ENCODE results near the gene MCF2L. TPM values are rescaled to one million over a fixed set of nuclear protein-coding genes. Genes with fewer than 3 reads are reported as not detected.

MCF2L gene
- polyA plus RNA-seq, 2 of the 4 experiments (the other 2 are of a cell fraction): 0.36 to 0.92 TPM

- TF ChIP-seq REST (IDR thresholded peaks at IDR 0.05) (no peak), CHD4 (IDR thresholded peaks at IDR 0.05; ENCODE audit: borderline replicate concordance) (no peak), EHF (CRISPR knock-in tag; IDR thresholded peaks at IDR 0.05) (no peak), HOXB5 (CRISPR knock-in tag; IDR thresholded peaks at IDR 0.05) (no peak), RFX5 (IDR thresholded peaks at IDR 0.05) (no peak), ZNF302 (CRISPR knock-in tag; IDR thresholded peaks at IDR 0.05) (no peak), JUN (IDR thresholded peaks at IDR 0.05) (no peak), PHF8 (IDR thresholded peaks at IDR 0.05; ENCODE audit: borderline replicate concordance, low read depth) (no peak), CHD2 (IDR thresholded peaks at IDR 0.05; ENCODE audit: low read length, partially characterized antibody) (no peak), SMC3 (IDR thresholded peaks at IDR 0.05) (no peak), NFE2L2 (conservative IDR thresholded peaks at IDR 0.05; ENCODE audit: low read length) (no peak), KDM5A (IDR thresholded peaks at IDR 0.05) (no peak), KDM1A (IDR thresholded peaks at IDR 0.05; ENCODE audit: low read depth) (no peak), ZFP36 (IDR thresholded peaks at IDR 0.05; ENCODE audit: borderline replicate concordance, partially characterized antibody) (no peak), GATA3 (IDR thresholded peaks at IDR 0.05; ENCODE audit: borderline replicate concordance) (no peak), JUNB (IDR thresholded peaks at IDR 0.05) (no peak), ZSCAN20 (CRISPR knock-in tag; IDR thresholded peaks at IDR 0.05) (no peak), HDAC2 (IDR thresholded peaks at IDR 0.05) (no peak)
- TF ChIP-seq, protein P1, sequence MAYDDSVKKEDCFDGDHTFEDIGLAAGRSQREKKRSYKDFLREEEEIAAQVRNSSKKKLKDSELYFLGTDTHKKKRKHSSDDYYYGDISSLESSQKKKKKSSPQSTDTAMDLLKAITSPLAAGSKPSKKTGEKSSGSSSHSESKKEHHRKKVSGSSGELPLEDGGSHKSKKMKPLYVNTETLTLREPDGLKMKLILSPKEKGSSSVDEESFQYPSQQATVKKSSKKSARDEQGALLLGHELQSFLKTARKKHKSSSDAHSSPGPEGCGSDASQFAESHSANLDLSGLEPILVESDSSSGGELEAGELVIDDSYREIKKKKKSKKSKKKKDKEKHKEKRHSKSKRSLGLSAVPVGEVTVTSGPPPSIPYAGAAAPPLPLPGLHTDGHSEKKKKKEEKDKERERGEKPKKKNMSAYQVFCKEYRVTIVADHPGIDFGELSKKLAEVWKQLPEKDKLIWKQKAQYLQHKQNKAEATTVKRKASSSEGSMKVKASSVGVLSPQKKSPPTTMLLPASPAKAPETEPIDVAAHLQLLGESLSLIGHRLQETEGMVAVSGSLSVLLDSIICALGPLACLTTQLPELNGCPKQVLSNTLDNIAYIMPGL (CRISPR knock-in tag; IDR thresholded peaks at IDR 0.05; ENCODE audit: borderline replicate concordance): no peak
- TF ChIP-seq, protein P2, sequence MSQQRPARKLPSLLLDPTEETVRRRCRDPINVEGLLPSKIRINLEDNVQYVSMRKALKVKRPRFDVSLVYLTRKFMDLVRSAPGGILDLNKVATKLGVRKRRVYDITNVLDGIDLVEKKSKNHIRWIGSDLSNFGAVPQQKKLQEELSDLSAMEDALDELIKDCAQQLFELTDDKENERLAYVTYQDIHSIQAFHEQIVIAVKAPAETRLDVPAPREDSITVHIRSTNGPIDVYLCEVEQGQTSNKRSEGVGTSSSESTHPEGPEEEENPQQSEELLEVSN (IDR thresholded peaks at IDR 0.05; ENCODE audit: borderline replicate concordance, low read depth): no peak
- Histone ChIP-seq H3K4me2 (no peak overlapping the region), H3K9me3 (no peaks in the 10 kb centered on the region), H3K4me3 (no peak overlapping the region), H3K27ac (no peak overlapping the region), H3K4me1 (no peaks in the 10 kb centered on the region)
- ATAC-seq (no peak), DNase-seq (ENCODE audit: low read depth in 1 of 2, low spot score in 1 of 2) (no peak), FAIRE-seq (no peak)
- ChIA-PET CTCF (no interaction called here), POLR2A (no interaction called here)
- WGBS (ENCODE audit: missing lambda C conversion rate): 43% methylated on average over 18 of the region's 19 CpGs
Measured at GRCh38 chr13:112972867-112973576, 4.0 kb downstream of the MCF2L start.

DNA sequence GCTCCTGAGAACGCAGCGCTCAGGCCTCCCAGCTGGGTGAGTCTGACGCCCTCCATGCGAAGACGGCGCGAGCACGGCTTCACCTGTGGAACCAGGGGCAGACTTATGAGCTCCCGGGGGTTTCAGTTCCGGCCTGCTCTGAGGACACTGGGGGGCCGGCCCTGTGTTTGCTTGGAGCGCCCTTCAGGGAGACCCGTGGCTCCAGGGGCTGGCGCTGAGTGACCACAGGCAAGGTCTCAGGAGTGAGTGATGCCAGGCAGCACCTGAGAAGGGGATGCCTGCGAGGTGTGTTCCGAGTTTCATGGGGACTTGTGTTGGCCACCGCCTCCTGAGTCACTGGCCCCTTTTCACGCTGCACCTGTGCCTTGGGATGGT, 4.5 kb downstream of the MCF2L start:
- DNase-seq (ENCODE audit: low read depth in 1 of 2, low spot score in 1 of 2) (no peak), ATAC-seq (no peak), FAIRE-seq (no peak)
- 67% methylated on average over 8 of the region's 18 CpGs for WGBS (ENCODE audit: missing lambda C conversion rate)
- H3K4me2 ChIP-seq: no peak overlapping the region
- H3K4me1 ChIP-seq: no peaks in the 10 kb centered on the region
- TF ChIP-seq ELK1 (IDR thresholded peaks at IDR 0.05; ENCODE audit: low read depth, low read length): no peak
- no peaks in the 10 kb centered on the region for H3K9me3 ChIP-seq
- POLR2A ChIA-PET: no interaction called here
- no peak overlapping the region for H3K27ac ChIP-seq
- H3K4me3 ChIP-seq: no peak overlapping the region
- CTCF ChIA-PET: no interaction called here

Data from A549 (cell line).